GM12878 (cell line): Measurements from ENCODE around the gene SHISA9.

Experiments
- BRCA1 ChIP-seq: IDR thresholded peaks from 2 replicates; pipeline ENCODE4 v1.6.1; 2011; ENCODE audit warnings: low read depth, low read length, improper control_type of control experiment
- CBX5 ChIP-seq: sonication (generic); IDR thresholded peaks from 2 replicates; pipeline ENCODE4 v1.6.1; 2016; ENCODE audit warnings: low read depth, moderate library complexity, mild to moderate bottlenecking, inconsistent platforms
- EP300 ChIP-seq, 2 experiments: fragments of 150-350 bp in 1 of 2; IDR thresholded peaks; 2 replicates each; pipeline ENCODE4 v1.6.1; 2011 to 2012; ENCODE audit warnings: low read depth in 2 of 2, low read length in 2 of 2, borderline replicate concordance in 1 of 2, improper control_type of control experiment in 1 of 2, inconsistent platforms in 1 of 2; ENCODE audit not compliant: control insufficient read depth in 1 of 2
- HCFC1 ChIP-seq: fragments of 150-350 bp; IDR thresholded peaks from 2 replicates; pipeline ENCODE4 v1.6.1; 2014; ENCODE audit warnings: low read length
- POLR2A ChIP-seq: IDR thresholded peaks from 2 replicates; pipeline ENCODE4 v1.6.1; 2011; ENCODE audit warnings: low read depth, mild to moderate bottlenecking, low read length
- RFX5 ChIP-seq: IDR thresholded peaks from 2 replicates; pipeline ENCODE4 v1.6.1; 2011; ENCODE audit warnings: low read depth, low read length, improper control_type of control experiment
- SIN3A ChIP-seq: IDR thresholded peaks from 2 replicates; pipeline ENCODE4 v1.6.1; 2012; ENCODE audit warnings: low read depth, low read length, improper control_type of control experiment
- SIX5 ChIP-seq: IDR thresholded peaks from 2 replicates; pipeline ENCODE4 v1.6.1; 2011; ENCODE audit warnings: mild to moderate bottlenecking, low read depth, low read length, moderate library complexity; ENCODE audit not compliant: severe bottlenecking
- SMC3 ChIP-seq: IDR thresholded peaks from 2 replicates; pipeline ENCODE4 v1.6.1; 2011; ENCODE audit warnings: low read length, improper control_type of control experiment, borderline replicate concordance
- TF ChIP-seq, protein P1 (sequence below), 3 experiments: IDR thresholded peaks in 2 of 3; conservative IDR thresholded peaks in 1 of 3; 2 replicates each; pipeline ENCODE4 v1.5.1; 2011; ENCODE audit warnings: low read depth in 3 of 3, low read length in 3 of 3, mild to moderate bottlenecking in 3 of 3, control low read depth in 2 of 3, moderate library complexity in 2 of 3, inconsistent platforms in 1 of 3, mixed read lengths in 1 of 3; ENCODE audit not compliant: control insufficient read depth in 2 of 3, insufficient read depth in 1 of 3; ENCODE audit errors: extremely low read depth in 1 of 3

DNA sequence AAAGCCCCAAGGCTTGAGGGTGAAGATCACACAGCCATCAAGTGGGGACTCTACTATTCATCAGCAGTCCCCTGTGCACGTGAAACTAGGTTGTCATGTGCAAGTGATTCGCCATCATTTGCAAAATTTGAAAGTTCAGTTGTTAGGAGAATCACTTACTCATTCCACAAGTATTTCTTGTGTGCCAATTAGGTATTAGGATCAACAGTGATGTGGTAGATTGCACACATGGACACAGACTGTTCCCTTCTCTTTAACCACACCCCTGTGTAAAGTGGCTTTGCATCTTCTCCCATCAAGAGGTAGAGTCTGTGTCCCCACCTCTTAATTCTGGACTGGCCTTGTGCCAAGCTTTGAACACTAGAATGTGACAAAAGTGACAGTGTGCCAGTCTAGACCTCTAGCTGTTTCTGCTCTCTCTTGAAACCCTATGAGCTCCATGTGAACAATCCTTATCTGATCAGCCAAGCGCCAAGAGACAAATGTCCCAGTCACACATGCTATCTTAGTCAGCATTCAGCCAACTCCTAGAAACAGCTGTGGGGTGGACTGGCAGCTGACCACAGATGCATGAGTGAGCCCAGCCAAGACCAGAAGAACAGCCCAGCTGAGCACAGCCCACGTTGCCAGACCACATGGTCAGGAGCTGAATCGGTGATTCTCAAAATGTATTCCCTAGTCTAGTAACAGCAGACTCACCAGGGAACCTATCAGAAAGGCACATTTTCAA lies 31.5 kb upstream of the SHISA9 start:
- TF ChIP-seq BRCA1, result no peak
- TF ChIP-seq SIN3A, result no peak
- TF ChIP-seq, protein P1, sequence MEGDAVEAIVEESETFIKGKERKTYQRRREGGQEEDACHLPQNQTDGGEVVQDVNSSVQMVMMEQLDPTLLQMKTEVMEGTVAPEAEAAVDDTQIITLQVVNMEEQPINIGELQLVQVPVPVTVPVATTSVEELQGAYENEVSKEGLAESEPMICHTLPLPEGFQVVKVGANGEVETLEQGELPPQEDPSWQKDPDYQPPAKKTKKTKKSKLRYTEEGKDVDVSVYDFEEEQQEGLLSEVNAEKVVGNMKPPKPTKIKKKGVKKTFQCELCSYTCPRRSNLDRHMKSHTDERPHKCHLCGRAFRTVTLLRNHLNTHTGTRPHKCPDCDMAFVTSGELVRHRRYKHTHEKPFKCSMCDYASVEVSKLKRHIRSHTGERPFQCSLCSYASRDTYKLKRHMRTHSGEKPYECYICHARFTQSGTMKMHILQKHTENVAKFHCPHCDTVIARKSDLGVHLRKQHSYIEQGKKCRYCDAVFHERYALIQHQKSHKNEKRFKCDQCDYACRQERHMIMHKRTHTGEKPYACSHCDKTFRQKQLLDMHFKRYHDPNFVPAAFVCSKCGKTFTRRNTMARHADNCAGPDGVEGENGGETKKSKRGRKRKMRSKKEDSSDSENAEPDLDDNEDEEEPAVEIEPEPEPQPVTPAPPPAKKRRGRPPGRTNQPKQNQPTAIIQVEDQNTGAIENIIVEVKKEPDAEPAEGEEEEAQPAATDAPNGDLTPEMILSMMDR (IDR thresholded peaks at IDR 0.05 in 2 of 3, conservative IDR thresholded peaks at IDR 0.05 in 1 of 3; ENCODE audit: control insufficient read depth in 2 of 3, extremely low read depth in 1 of 3, insufficient read depth in 1 of 3, low read depth in 3 of 3, low read length in 3 of 3), result no peak
- TF ChIP-seq SIX5, result no peak
- no peak for TF ChIP-seq CBX5
- TF ChIP-seq SMC3, result no peak
- TF ChIP-seq EP300 (IDR thresholded peaks at IDR 0.05; ENCODE audit: borderline replicate concordance in 1 of 2, control insufficient read depth in 1 of 2, low read depth in 2 of 2, low read length in 2 of 2), result no peak
- TF ChIP-seq POLR2A, result no peak
- no peak for TF ChIP-seq RFX5
- no peak for TF ChIP-seq HCFC1
